DMS153 treated with DMSO at 0.1 percent for 48 hours (cell line): Measurements from ENCODE around the gene ARHGAP42.

ENCODE experiments used
- DNase-seq: peaks from one replicate; lab custom pipeline; 2025; ENCODE audit not compliant: unreplicated experiment; lab: John Stamatoyannopoulos, UW

The ARHGAP42 gene

GRCh38 chr11:100908746-100909145 is 221.7 kb downstream of the ARHGAP42 start:
- DNase-seq = no peak

- DNase-seq = no peak
Measured at GRCh38 chr11:100910808-100911207, 223.7 kb downstream of the ARHGAP42 start.

GRCh38 chr11:100914415-100915110 is 227.5 kb downstream of the ARHGAP42 start:
- no peak for DNase-seq

GRCh38 chr11:100918551-100919500 is 231.7 kb downstream of the ARHGAP42 start:
- peak; percentile 63 for DNase-seq

GRCh38 chr11:100920593-100920992 is 233.5 kb downstream of the ARHGAP42 start:
- no peak for DNase-seq

- no peak for DNase-seq
Measured at GRCh38 chr11:100922121-100922520, 235.0 kb downstream of the ARHGAP42 start.

GRCh38 chr11:100923555-100923954 is 236.5 kb downstream of the ARHGAP42 start:
- DNase-seq = no peak

GRCh38 chr11:100925935-100926334 is 238.8 kb downstream of the ARHGAP42 start:
- no peak for DNase-seq

GRCh38 chr11:100927579-100927978 is 240.5 kb downstream of the ARHGAP42 start:
- DNase-seq = no peak

GRCh38 chr11:100928426-100928825 is 241.3 kb downstream of the ARHGAP42 start:
- no peak for DNase-seq

- no peak for DNase-seq
Measured at GRCh38 chr11:100929377-100929776, 242.3 kb downstream of the ARHGAP42 start.

- DNase-seq = peak; percentile 52
Measured at GRCh38 chr11:100930185-100930778, 243.2 kb downstream of the ARHGAP42 start.

GRCh38 chr11:100932474-100933100 is 245.5 kb downstream of the ARHGAP42 start:
- peak; percentile 46 for DNase-seq

GRCh38 chr11:100936781-100937180 is 249.7 kb downstream of the ARHGAP42 start:
- DNase-seq = no peak

GRCh38 chr11:100939571-100939970 is 252.5 kb downstream of the ARHGAP42 start:
- DNase-seq = no peak

- no peak for DNase-seq
Measured at GRCh38 chr11:100940111-100940510, 253.0 kb downstream of the ARHGAP42 start.

- no peak for DNase-seq
Measured at GRCh38 chr11:100941033-100941432, 253.9 kb downstream of the ARHGAP42 start.

- DNase-seq = no peak
Measured at GRCh38 chr11:100942016-100942415, 254.9 kb downstream of the ARHGAP42 start.

GRCh38 chr11:100948936-100949335 is 261.8 kb downstream of the ARHGAP42 start:
- DNase-seq = no peak

- no peak for DNase-seq
Measured at GRCh38 chr11:100949443-100949842, 262.4 kb downstream of the ARHGAP42 start.

- DNase-seq = no peak
Measured at GRCh38 chr11:100955318-100955717, 268.2 kb downstream of the ARHGAP42 start.
